Activated B cell treated with CpG ODN at 0.5 μM for 24 hours (primary cell): ENCODE measurements around the gene AKNA. TPM values are rescaled to one million over a fixed set of nuclear protein-coding genes. Genes with fewer than 3 reads are reported as not detected.
A peak's percentile ranks its signal among the peaks of the same experiment; 100 is the strongest.
"Not testable (repeated sequence)": the region's sequence is repeated elsewhere in the genome, so short reads cannot be mapped to it uniquely, and the experiment has no call there.

Experiments
- ATAC-seq: fragments of 200-7000 bp; cut with Tn5 transposase; one replicate; pipeline ENCODE4 v1.10.0; 2021; ENCODE audit warnings: low read depth, mild to moderate bottlenecking, moderate library complexity
- CTCF ChIA-PET: fragments of 350-600 bp; sonication (Branson Sonifier 250); formaldehyde crosslinking; loops from one replicate; lab custom pipeline; 2021; ENCODE audit warnings: antibody characterized with exemption; lab: Charles Lee
- POLR2A ChIA-PET: fragments of 350-600 bp; sonication (Branson Sonifier 250); formaldehyde crosslinking; loops from one replicate; lab custom pipeline; 2021; ENCODE audit warnings: antibody characterized with exemption; lab: Charles Lee
- DNase-seq: peaks from one replicate; pipeline ENCODE4 v3.0.0; 2022
- H3K27ac Mint-ChIP-seq: one replicate; pipeline ENCODE4 v1.8.0; 2020; ENCODE audit warnings: mixed read lengths
- H3K27me3 Mint-ChIP-seq: one replicate; pipeline ENCODE4 v1.8.0; 2021; ENCODE audit warnings: mixed read lengths
- H3K36me3 Mint-ChIP-seq: one replicate; pipeline ENCODE4 v1.8.0; 2021; ENCODE audit warnings: low read depth, mixed read lengths
- H3K4me1 Mint-ChIP-seq: one replicate; pipeline ENCODE4 v1.8.0; 2021; ENCODE audit warnings: mixed read lengths
- H3K4me3 Mint-ChIP-seq: one replicate; pipeline ENCODE4 v1.8.0; 2020; ENCODE audit warnings: mild to moderate bottlenecking, mixed read lengths
- H3K9me3 Mint-ChIP-seq: one replicate; pipeline ENCODE4 v1.8.0; 2020; ENCODE audit warnings: mixed read lengths
- CTCF ChIP-seq: fragments of 200-600 bp; IDR thresholded peaks from one replicate; pipeline ENCODE4 v1.8.0; 2022; ENCODE audit warnings: antibody characterized with exemption, mild to moderate bottlenecking
- intact Hi-C: fragments of 100-400 bp; cut with micrococcal nuclease; formaldehyde crosslinking; loops from one replicate; pipeline ENCODE4 v1.15.1; 2024
- total RNA-seq: library from RNA; stranded (reverse); gene quantifications from 2 replicates; pipeline ENCODE4 v1.2.3, GENCODE V29; 2022

AKNA gene
- total RNA-seq, 1 donor from 2014 or later = 322 TPM

DNA sequence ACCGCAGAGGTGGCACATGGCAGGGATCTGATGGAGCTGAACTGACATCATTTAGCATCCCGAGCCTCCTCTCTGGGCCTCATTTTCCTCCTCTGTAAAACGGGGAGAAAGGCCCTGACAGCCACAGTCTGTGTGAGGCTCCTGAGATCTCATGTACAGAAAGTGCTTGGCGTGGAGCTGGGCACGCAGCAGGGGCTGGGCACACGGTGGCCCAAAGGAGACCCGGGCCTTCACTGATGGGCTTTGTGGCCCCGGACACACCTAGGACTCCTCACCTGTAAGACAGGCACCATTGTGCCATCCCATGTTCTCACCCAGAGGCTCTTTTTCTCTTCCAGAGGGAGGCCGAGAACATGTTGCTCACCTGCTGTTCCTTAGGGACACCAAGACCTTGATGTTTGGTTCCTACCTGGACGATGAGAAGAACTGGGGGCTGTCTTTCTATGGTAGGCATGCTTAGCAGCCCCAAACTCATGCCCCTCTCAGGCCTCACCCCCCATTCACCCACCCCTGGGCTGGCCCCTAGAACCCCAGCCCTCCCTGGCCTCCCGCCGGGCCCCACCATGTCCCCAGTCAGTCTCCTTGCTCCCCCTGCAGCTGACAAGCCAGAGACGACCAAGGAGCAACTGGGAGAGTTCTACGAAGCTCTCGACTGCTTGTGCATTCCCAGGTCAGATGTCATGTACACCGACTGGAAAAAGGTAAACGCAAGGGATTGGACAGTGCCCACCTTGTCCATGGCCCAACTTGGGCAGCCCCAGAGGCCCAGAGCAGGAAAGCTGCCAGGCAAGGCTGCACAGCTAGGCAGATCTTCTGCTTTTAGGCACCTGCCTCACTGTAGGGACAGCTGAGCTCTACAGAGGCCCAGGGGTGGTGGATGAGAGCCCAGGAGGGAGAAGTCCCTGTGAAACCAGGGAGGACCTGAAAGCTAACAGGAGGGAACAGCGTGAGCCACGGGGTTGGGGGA lies 56.3 kb downstream of the AKNA start:
- H3K9me3 Mint-ChIP-seq, CTCF ChIA-PET, POLR2A ChIA-PET, H3K27me3 Mint-ChIP-seq, DNase-seq, H3K4me1 Mint-ChIP-seq, intact Hi-C loops, H3K4me3 Mint-ChIP-seq: not testable (repeated sequence)
- ATAC-seq = peak; percentile 23
- H3K27ac Mint-ChIP-seq = peak overlapping the region; percentile 30
- peaks cover 21% of the 10 kb centered on the region for H3K36me3 Mint-ChIP-seq

DNA sequence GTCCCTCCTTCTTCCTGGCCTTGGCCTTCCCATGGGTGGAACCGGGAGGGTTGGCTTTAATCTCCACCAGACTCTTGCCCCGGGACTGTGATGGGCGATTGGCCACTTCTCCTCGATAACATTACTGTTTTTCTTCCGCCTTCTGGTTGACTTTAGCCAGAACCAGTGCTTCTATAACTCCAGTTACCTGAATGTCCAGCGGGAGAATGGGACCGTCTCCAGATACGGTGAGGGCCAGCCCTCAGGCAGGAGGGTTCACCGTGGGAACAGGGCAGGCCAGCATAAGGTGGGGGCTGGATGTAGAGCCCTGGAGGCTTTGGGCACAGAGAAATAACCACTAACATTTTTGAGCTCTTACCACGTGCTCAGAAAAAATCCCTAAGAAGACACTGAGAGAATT lies 57.1 kb downstream of the AKNA start:
- POLR2A ChIA-PET = no interaction called here
- Mint-ChIP-seq H3K36me3 (peaks cover 12% of the 10 kb centered on the region), H3K4me1 (peaks cover 4% of the 10 kb centered on the region), H3K27me3 (no peaks in the 10 kb centered on the region), H3K27ac (no peak overlapping the region), H3K4me3 (no peak overlapping the region), H3K9me3 (no peaks in the 10 kb centered on the region)
- CTCF ChIA-PET = no interaction called here
- DNase-seq (no peak), ATAC-seq (no peak)
- no peak for TF ChIP-seq CTCF
- intact Hi-C loops = no loop called here

DNA sequence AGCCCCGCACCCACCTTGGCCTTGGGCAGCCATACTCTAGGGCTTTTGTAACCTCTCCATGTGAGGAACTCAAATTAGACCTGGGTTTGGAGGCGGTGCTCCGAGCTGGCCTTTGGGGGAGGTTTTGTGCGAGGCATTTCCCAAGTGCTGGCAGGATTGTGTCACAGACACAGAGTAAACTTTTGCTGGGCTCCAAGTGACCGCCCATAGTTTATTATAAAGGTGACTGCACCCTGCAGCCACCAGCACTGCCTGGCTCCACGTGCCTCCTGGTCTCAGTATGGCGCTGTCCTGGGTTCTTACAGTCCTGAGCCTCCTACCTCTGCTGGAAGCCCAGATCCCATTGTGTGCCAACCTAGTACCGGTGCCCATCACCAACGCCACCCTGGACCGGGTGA lies 58.2 kb downstream of the AKNA start, which contains the start of gene ORM2:
Gene ORM2 (plus strand): TSS at position 245 of the 398 bp plus-strand sequence. CDS start 36 bp downstream, at position 281.
- POLR2A ChIA-PET, H3K4me3 Mint-ChIP-seq, ATAC-seq, H3K4me1 Mint-ChIP-seq, CTCF ChIA-PET, H3K27me3 Mint-ChIP-seq, DNase-seq, H3K9me3 Mint-ChIP-seq, H3K36me3 Mint-ChIP-seq, H3K27ac Mint-ChIP-seq, intact Hi-C loops: not testable (repeated sequence)

GRCh38 chr9:114328937-114329624 lies 58.7 kb downstream of the AKNA start:
- POLR2A ChIA-PET, H3K4me1 Mint-ChIP-seq: not testable (repeated sequence)

DNA sequence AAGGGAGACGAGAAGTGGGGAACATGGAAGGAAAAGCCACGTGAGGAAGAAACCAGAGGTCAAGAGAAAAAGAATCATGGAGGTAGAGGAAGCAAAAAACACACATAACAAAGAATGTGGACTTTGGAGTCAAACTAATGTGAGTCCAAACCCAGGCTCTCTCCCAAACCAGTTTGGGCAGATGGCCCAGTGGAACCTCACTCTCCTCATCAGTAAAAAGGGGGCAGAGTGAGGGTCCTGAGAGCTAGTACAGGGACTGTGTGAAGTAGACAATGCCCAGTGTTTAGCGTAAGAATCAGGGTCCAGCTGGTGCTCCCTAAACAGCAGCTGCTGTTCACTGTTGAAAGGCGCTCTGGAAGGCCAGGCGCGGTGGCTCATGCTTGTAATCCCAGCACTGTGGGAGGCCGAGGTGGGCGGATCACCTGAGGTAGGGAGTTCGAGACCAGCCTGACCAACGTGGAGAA lies 59.4 kb downstream of the AKNA start:
- DNase-seq, H3K4me1 Mint-ChIP-seq, CTCF ChIA-PET, H3K27me3 Mint-ChIP-seq, intact Hi-C loops, POLR2A ChIA-PET, H3K27ac Mint-ChIP-seq, H3K36me3 Mint-ChIP-seq, H3K9me3 Mint-ChIP-seq, H3K4me3 Mint-ChIP-seq, ATAC-seq: not testable (repeated sequence)

More at GRCh38 chr9:114328937-114329624, 58.7 kb downstream of the AKNA start:
- H3K36me3 Mint-ChIP-seq, CTCF ChIA-PET, intact Hi-C loops, H3K27ac Mint-ChIP-seq, H3K27me3 Mint-ChIP-seq, DNase-seq, H3K9me3 Mint-ChIP-seq, ATAC-seq, H3K4me3 Mint-ChIP-seq: not testable (repeated sequence)

DNA sequence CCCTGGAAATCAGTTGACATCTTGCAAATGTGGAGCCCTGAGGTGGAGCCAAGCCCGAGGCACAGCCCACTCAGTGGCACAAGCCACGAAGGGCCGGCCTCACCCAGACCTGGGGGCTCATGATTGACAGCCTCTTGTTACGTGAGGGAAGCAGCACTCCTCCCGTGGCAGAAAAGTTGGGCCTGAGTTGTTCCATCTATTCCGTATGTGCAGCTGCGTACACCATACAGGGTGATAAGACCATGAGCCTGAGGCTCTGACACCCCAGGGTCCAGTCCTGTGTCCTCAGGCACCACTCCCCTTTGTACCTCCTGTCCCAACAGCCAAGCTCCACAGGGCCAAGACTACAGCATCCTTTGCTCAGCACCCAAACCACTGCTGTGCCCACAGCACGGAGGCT lies 60.0 kb downstream of the AKNA start:
- H3K27ac Mint-ChIP-seq = no peak overlapping the region
- ChIA-PET CTCF (no interaction called here), POLR2A (no interaction called here)
- no peaks in the 10 kb centered on the region for H3K36me3 Mint-ChIP-seq
- no peaks in the 10 kb centered on the region for H3K9me3 Mint-ChIP-seq
- no peaks in the 10 kb centered on the region for H3K4me1 Mint-ChIP-seq
- H3K27me3 Mint-ChIP-seq = no peaks in the 10 kb centered on the region
- intact Hi-C loops = no loop called here
- DNase-seq (no peak), ATAC-seq (no peak)
- no peak for TF ChIP-seq CTCF
- no peak overlapping the region for H3K4me3 Mint-ChIP-seq

GRCh38 chr9:114325684-114326254 lies 62.0 kb downstream of the AKNA start:
- H3K4me1 Mint-ChIP-seq, intact Hi-C loops, ATAC-seq: not testable (repeated sequence)

DNA sequence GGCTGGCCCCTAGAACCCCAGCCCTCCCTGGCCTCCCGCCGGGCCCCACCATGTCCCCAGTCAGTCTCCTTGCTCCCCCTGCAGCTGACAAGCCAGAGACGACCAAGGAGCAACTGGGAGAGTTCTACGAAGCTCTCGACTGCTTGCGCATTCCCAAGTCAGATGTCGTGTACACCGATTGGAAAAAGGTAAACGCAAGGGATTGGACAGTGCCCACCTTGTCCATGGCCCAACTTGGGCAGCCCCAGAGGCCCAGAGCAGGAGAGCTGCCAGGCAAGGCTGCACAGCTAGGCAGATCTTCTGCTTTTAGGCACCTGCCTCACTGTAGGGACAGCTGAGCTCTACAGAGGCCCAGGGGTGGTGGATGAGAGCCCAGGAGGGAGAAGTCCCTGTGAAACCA lies 62.8 kb downstream of the AKNA start:
- DNase-seq, H3K36me3 Mint-ChIP-seq, H3K27me3 Mint-ChIP-seq, H3K27ac Mint-ChIP-seq, intact Hi-C loops, CTCF ChIA-PET, POLR2A ChIA-PET, H3K9me3 Mint-ChIP-seq, H3K4me1 Mint-ChIP-seq, H3K4me3 Mint-ChIP-seq, ATAC-seq: not testable (repeated sequence)

More at GRCh38 chr9:114325684-114326254, 62.0 kb downstream of the AKNA start:
- H3K27me3 Mint-ChIP-seq, POLR2A ChIA-PET, H3K9me3 Mint-ChIP-seq, H3K27ac Mint-ChIP-seq, CTCF ChIA-PET, H3K36me3 Mint-ChIP-seq, H3K4me3 Mint-ChIP-seq, DNase-seq: not testable (repeated sequence)
